GM18873 (cell line): ENCODE data around the gene PRKCE.
"Not testable (repeated sequence)": the region's sequence is repeated elsewhere in the genome, so short reads cannot be mapped to it uniquely, and the experiment has no call there.

ENCODE experiments used
- ATAC-seq: cut with Tn5 transposase; IDR thresholded peaks from one replicate; pipeline ENCODE4 v1.9.1; 2021; ENCODE audit warnings: mild to moderate bottlenecking, moderate library complexity, moderate number of reproducible peaks; ENCODE audit not compliant: unreplicated experiment, low FRiP score

Gene PRKCE

DNA sequence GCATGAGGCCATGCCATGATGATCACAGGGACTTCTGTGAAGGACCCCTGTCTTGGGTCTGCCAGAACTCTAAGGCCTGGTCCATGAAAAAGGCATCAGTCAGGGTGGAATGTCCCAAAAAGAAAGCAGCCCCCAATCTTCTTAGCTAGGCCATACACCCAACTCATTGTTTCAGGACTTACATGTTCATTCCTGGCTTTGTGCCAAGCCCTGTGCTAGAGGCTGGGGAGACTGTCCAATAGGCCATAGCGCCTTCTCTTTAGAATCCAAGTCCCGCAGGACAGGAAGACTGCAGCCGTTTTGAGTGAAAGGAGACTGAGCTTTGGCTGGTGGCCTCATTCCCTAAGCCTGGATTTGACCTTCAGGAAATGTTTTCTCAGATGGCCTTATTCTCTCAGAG, 247.3 kb downstream of the PRKCE start:
- ATAC-seq, result no peak

DNA sequence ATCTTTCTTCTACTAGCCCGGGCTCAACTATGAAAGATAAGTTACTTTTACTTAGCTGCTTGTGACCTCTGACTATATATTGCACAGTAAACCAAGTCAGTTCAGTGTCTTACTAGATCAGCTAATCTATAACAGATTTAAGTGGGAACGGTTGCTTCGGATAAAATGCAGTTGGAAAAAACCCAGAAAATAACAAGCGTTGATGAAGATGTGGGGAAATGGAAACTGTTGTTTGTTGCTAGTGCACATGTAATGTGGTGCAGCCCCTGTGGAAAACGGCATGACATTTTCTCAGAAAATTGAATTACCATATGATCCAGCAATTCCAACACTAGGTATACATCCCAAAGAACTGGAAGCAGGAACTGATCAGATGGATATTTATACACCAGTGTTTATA, 248.5 kb downstream of the PRKCE start:
- no peak for ATAC-seq

DNA sequence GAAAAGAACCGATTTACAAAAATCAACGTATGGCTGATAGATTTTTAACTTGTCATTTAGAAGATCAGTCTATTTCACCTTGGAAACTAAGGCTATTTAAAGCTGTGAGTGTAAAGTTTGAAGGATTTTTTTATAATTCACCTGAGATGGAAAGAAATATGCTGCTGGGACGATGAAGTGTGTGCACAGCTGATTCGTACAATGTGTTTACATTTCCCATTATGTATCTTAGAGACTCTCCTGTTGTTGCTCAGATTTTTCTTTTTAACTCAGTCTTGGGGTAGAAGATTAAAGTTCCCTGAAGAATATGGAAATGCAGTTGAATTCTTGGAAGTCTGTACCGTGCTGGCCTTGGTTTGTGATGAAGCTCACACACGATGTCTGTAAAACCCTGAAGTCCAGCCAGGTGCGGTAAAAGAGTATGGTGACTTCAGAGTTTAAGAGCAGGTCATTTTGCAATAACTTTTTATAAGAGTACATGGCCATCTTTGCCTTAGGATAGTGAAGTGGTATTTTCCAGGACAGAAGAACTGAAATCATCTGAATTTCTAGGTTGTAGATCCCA, 250.1 kb downstream of the PRKCE start:
- no peak for ATAC-seq

DNA sequence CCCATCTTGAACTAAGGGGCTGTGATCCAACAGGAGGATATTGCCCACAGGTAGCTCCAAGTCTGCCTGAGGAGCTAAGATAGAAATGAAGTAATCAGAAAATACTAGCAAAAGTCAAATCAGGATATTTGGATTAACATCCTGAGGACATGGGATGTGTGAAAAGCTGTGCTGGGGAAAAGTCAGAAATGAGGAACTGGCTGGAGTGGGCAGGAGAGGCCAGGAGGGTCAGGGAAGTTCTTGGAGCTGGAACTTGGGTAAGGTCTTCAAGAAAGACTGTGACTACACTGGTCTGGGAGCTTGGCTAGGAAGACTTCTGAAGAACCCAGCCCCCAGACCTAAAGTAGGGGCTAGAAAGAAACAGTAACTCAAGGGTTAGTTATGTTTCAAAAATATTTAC, 250.9 kb downstream of the PRKCE start:
- no peak for ATAC-seq

DNA sequence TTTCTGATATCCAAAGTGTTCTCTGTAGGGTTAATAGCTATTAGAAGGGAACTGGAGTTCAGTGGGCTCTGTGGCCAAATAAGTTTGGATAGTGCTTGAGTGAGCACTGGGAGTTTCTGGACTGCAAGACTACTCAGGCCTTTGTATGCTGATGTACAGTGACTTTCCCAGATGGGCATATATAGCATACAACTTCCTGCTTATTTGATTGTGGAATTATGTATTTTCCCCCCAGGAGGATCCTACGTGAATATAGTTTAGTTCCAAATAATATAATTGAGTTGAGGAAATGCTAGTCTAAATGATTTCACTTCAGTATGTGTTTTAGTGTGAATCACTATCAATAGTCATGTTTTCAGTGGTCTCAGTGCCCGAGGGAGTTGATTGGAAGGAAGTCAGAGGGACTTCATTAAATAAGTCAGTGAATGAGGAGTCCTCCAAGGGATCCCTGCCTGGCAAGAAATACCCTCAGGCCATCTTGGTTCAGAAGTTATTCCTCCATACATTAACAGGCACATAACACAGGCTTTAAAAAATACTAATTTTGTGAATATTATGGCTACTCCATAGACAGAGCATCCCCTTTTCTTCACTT, 251.4 kb downstream of the PRKCE start:
- ATAC-seq, result no peak

DNA sequence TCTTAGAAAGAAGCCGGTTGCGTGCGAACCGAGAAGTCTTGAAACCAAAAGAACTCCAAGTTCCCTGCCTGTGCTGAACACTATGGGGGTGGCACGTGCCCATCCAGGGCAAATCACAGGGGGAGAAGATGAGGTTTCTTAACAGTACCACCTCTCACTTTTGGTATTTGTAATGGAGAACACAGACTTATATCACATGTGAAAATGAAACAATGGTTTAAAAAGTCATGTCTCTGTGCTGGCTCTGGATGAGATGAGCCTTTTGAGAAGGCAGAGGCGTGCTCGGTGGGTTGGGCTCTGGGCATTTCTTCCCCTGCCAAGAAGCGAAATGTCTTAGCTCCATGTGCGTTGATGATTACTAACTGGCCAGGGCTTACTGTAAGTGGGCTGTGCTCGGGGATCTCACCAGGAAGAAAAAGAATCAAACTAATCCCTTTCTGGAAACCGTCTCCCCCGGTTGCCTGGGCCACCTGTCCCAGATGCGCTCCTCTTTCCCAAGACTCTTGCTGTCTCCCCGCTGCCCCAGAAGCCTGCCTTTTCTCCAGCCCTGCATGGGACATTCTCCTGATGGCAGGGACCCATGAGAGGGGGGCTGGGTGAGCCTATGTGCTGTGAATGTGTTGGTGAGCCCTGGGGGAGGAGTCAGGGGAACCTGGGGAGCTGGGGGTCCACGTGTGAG, 252.9 kb downstream of the PRKCE start:
- ATAC-seq, result no peak

DNA sequence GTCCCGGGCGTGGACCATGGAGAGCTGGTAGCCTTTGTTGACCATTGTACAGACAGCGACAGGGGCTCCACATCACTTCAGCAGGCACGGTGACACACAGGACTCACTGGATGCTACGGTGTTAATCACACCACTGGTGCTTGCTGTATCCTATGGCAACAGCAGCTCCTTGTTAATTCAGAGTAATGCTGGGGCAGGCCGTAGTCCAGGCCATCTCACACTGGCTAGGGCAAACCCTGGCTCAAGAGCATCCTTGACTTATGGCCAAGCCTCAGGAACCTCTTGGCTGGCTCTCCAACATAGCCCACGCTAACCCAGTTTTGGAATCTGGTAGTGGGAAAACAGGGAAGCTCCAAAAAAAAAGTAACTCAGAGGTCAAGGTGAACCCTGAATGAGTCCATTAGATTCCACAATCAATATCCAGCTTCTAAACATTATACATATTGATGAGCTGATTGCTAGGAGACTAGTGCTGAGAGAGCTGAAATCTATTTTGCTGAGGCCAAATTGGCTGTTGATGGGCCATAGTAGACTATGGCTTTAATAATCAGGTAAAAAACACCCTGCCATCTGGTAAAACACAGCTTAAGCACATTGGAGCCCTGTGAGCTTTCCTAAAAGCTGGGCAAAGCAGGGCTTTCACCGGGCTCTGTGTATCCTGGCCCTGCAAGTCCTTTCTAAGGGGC, 253.6 kb downstream of the PRKCE start:
- ATAC-seq, result no peak

DNA sequence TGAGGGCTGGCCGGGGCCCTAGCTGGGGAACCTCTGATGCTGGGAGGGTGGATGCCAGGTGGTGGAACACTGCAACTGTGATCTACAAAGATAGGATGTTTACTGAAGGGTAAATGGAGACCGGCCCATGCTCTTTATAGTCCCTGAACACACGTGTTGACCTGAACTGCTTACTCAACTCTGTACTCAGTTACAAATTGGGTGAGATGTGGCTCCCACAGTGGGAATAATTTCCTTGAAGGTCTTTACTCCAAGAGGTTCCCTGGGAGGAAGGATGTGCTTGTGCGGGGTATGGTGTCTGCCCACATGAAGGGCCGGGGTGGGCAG, 254.1 kb downstream of the PRKCE start:
- no peak for ATAC-seq

DNA sequence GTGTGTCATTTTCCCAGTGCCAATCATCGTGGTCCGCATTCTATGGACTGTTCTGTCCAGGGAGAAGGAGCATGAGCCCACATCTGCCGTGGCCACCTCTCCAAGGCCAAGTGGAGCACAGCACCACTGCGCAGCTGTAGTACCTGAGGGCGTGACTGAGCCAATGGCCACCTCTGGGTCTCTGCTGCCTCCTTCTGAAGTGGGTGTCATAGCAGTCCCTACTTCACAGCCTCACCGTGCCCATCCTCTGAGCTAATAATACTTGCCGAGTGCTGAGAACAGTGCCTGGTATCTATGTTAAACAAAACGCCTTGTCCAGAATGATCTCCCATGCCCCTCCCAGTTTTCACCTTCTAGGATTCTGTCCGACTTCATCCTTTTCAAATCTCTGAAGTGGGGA, 256.1 kb downstream of the PRKCE start:
- no peak for ATAC-seq

DNA sequence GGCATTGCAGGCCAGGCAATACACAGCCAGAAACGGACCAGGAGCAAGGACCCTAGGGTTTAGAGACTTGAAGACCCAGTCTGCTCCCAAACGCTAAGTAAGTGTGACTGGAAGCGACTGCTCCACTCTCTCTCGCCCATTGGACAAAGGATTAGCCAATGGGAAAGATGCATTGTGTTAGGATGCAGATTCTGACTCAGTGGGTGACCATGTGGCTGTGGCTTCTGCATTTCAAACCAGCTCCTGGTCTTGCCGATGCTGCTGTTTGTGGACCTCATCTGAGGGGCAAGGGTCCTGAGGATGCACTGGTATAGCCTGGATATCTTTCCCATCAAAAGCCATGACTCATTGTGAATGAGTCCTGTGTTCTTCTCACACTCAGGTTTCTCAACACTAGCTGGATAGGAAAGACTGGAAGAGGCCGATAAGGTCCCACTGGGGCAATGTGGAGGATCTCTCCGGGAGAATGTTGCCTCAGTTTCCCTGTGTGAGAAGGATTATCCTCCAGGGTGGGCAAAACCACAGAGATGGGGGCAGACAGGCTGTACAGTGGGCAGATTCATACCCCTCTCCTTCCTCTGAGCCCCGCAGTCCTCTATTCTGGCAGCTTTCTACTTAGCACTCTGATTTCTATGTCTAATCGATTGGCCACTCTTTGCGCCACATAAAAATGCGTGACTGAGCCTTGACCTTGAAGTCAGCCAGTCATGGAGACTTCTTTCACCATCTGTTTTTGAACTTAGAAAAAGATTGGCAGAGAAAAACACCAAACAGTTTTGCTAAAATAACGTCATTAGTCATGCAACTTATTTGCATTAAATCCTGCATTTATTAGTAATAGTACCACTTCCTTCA, 257.1 kb downstream of the PRKCE start:
- ATAC-seq, result no peak

DNA sequence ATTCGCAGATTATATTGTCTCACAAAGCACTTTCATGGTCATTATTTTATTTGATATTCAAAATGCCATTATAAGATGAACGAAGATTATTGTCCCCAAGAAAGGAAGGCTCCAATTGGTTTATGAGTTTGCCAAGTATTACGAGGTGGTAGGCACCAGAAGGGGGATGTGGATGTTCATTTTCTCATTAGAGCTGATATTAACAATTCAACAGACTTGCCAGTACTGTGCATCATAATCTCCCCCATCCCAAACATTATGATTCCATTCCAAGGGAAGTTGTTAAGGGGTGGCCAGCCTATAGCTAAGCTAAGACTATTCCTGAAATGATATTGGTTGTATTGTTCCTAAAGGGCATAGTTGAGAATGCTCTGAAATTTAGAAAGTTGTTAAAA, 257.7 kb downstream of the PRKCE start:
- no peak for ATAC-seq

DNA sequence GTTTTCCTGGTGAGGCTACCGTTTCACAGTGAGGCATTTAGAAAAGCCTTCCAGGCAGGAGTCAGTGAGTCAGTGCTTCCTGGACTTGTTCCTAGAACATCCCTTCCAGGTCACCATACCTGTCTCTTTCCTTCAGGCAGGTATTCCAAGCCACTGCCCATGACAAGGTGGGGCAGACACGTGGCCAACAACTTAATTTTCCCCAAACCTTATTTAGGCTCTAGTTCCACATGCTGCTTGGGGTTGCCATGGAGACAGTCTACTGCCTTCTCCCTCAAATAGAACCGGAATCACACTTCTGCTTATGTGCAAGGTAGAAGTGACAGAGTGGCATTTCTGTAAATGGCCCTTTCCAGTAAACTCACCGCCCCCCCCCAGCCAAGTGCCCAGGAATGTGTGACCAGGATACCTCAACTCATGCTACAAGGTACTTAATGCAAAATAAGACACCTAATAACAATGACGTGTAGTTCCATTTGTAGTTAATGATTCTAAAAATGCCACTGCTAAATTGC, 258.3 kb downstream of the PRKCE start:
- no peak for ATAC-seq

DNA sequence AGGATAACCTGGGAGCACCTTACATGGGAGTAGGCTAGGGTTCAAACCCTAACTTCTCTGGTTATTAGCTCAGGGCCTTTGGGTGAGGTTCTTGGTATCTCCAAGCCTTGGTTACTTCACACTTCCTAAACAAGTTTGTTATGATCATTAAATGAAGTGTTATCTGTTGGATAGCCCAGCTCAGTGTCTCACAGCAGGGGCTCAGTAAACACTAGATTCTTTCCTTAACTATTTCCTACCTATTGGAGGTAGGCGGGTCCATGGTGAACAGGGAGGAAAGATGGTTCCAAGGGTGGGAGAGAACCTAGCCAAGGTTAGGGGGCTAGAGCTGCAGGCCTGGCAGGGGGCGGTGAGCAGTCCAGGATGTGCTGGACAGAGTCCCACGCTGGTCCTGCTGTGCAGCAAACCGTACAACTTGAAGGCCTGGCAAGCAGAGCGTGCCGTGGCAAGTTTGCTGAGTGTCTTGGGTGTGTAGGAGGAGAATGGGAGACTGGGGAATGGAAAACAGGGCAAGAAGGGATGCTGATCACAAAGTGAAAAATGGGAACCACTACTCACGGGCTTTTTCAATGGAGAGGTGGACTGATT, 259.1 kb downstream of the PRKCE start:
- no peak for ATAC-seq

DNA sequence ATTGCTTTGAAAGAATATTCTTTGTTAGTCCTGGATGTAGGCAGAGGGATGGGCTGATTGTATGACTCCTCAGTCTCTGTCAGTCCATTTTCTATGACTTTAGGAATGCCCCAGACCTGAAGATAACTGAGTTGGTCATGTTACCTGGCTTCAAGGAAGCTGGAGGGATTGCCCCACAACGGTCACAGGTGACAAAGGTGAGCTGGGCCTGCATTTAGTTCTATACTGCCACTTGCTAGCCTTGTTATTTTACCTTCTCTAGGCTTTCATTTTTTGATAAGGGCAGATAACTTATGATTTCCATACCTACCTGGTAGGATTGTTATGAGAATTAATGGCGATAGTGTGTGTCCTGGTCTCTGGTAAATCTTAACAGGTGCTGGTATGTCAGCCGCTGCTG, 260.1 kb downstream of the PRKCE start:
- no peak for ATAC-seq

DNA sequence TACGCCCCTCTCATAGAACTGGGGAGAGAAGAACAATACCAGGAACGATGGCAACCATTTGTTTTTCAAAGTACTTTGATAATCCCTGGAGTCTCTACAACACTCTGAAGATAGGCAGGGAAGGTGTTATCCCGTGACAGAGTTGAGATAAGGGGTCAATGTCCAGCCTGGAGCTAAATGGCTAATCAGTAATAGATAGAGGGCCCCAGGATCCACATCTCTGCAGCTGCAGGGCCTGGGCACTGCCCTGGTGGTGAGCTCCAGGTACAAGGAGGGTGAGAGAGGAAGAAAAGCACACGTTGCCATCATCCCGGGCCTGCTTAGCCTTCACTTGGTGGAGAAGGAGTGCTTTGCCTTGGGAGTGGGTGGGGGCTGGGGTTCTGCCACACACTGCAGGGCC, 260.6 kb downstream of the PRKCE start:
- ATAC-seq, result no peak

DNA sequence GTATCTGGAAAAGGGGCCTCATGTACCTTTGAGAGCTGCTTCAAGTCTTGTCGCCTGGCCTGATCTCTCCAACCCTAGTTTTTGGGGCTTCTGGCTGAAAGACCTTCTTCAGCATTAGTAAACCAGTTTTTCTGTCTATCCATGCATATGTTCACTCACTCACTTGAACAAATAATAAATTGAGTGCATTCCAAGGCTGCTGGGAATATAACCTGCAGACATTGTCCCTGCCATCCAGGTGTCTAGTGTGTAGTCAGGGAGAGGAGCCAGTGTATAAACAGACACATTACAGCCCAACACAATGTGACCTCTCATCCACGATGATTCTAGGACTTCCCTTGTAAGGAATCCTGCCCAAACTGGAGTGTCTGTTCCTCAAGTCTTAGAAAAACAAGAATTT, 262.1 kb downstream of the PRKCE start:
- no peak for ATAC-seq

DNA sequence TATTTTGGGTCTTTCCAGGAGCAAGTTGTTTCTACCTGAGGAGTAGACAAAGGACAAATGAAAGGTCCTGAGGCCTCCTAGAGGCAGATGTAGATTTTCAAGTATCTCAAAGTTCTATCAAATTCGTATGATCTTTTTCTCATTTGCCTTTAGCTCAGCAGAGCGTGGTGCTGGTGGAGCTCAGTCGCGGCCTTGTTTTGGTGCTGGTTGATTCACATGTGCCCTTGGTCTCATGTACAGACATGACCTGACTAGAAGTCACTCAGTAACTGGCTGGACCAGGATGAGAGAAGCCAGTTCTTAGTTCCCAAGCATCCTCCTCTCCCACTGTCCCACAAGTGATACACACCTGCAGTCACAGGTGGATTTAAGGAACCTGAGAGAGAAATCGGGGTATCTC, 264.0 kb downstream of the PRKCE start:
- no peak for ATAC-seq

DNA sequence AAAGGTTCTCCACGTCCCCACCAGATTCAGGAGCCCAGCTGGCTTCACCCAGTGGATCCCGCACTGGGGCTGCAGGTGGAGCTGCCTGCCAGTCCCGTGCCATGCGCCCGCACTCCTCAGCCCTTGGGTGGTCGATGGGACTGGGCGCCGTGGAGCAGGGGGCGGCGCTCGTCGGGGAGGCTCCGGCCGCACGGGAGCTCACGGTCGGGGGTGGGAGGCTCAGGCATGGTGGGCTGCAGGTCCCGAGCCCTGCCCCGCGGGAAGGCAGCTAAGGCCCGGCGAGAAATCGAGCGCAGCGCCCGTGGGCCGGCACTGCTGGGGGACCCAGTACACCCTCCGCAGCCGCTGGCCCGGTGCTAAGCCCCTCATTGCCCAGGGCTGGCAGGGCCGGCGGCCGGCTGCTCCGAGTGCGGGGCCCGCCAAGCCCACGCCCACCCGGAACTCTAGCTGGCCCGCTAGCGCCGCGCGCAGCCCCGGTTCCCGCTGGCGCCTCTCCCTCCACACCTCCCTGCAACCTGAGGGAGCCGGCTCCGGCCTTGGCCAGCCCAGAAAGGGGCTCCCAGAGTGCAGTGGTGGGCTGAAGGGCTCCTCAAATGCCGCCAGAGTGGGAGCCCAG, 266.2 kb downstream of the PRKCE start:
- not testable (repeated sequence) for ATAC-seq

DNA sequence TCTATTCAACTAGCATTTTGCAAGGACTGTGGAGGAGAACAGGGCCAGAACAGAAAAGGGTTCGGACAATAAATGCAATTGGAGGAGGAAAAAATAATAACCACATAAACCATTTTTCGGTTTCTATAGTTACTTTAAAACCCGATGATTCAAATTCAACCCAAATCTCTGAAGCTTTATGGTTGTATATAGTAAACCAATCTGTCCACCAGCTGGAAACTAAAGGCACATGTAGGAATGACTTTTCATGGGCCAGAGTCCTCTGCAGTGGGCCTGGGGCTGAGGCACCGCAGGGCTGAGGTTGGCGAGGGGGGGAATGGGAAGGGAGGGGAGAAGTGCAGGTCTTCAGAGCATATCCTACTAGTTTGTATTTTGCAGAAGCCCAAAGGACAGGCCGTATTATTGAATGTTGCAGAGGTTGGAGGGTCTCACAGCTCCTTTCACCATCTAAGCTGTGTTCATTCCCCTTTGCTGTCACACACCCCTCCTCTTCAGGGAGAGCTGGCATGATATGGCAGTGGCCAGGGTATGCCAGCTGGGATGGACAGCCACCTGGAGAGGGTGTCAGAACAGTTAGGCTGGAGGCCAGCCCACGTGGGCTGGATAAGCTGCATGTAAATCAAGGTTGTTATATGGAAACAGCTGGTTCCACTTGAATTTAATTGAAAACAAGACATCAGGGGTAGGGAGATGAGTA, 267.1 kb downstream of the PRKCE start:
- ATAC-seq, result no peak
